ENCODE results near the gene LRRC8D.

Gene LRRC8D

DNA sequence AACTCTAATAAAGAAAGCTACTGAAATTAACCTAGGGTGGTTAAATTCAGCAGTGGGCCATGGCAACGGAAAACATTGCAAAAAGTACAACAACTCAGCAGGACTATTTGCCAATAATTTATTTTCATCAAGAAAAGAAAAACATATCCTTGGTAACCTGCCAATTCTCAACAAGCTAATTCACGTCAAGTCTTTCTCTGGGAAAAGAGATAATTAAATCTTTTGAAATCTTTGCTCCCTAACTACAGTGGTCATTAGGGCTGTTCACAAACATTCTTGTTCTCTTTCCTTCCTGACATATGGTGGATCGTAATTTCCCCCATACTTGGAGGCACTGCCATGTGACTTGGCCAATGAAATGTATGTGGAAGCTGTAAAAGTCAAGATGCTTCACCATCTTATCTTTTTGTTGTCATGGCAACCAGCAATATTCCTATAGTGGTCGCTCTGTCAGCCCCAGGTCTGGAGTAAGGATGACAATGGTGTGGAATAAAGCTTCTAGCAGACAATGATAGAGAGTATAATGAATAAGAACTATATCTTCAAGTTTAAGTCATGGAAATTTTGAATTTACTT lies 144.4 kb downstream of the LRRC8D start:
- Histone ChIP-seq H3K36me3 (ENCODE audit: low read length) (no peaks in the 10 kb centered on the region), H3K4me2 (ENCODE audit: low read depth, low read length, poor library complexity, severe bottlenecking) (no peak overlapping the region), H3K4me3 (ENCODE audit: insufficient read depth, low read length, poor library complexity, severe bottlenecking) (no peak overlapping the region), H3K9me2 (replicated peaks; ENCODE audit: insufficient read depth, low read length) (no peaks in the 10 kb centered on the region), H4K20me1 (ENCODE audit: low read depth, low read length) (no peaks in the 10 kb centered on the region), H3K9me3 (ENCODE audit: insufficient read depth, low read length) (no peaks in the 10 kb centered on the region), H3K27ac (ENCODE audit: low read depth, low read length) (no peak overlapping the region), H2AFZ (ENCODE audit: low read depth, low read length, severe bottlenecking) (no peak overlapping the region), H3K27me3 (ENCODE audit: low read length) (no peaks in the 10 kb centered on the region), H3K9ac (ENCODE audit: low read length) (no peak overlapping the region), H3F3A (ENCODE audit: insufficient read depth) (no peaks in the 10 kb centered on the region), H3K79me2 (ENCODE audit: insufficient read depth, low read length) (no peaks in the 10 kb centered on the region)
- TF ChIP-seq EZH2phosphoT487 (conservative IDR thresholded peaks at IDR 0.05; ENCODE audit: low read length) = no peak
- TF ChIP-seq, protein P1, sequence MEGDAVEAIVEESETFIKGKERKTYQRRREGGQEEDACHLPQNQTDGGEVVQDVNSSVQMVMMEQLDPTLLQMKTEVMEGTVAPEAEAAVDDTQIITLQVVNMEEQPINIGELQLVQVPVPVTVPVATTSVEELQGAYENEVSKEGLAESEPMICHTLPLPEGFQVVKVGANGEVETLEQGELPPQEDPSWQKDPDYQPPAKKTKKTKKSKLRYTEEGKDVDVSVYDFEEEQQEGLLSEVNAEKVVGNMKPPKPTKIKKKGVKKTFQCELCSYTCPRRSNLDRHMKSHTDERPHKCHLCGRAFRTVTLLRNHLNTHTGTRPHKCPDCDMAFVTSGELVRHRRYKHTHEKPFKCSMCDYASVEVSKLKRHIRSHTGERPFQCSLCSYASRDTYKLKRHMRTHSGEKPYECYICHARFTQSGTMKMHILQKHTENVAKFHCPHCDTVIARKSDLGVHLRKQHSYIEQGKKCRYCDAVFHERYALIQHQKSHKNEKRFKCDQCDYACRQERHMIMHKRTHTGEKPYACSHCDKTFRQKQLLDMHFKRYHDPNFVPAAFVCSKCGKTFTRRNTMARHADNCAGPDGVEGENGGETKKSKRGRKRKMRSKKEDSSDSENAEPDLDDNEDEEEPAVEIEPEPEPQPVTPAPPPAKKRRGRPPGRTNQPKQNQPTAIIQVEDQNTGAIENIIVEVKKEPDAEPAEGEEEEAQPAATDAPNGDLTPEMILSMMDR (IDR thresholded peaks at IDR 0.05; ENCODE audit: insufficient read depth, low read length, poor library complexity, severe bottlenecking) = no peak

DNA sequence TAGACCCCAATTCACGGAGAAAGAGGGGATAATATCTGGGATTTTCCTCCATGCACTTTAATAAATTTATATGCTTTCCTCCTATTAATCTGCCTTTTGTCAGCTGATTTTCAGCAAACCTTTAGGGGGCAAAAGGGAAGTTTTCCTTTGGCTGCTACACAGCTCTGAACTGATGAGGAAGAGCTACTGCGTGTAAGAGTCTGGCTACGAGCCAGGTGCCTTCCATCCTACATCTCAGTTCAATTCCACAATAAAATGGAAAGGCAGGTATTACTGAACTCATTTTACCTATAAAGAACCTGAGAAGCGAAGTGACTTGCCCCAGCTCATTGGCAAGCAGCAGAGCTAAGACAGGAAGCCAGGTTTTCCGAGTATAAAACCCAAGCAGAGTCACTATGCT lies 145.8 kb downstream of the LRRC8D start:
- Histone ChIP-seq H3F3A (ENCODE audit: insufficient read depth) (no peaks in the 10 kb centered on the region), H3K9me3 (ENCODE audit: insufficient read depth, low read length) (no peaks in the 10 kb centered on the region), H3K9ac (ENCODE audit: low read length) (no peak overlapping the region), H3K4me3 (ENCODE audit: insufficient read depth, low read length, poor library complexity, severe bottlenecking) (no peak overlapping the region), H3K79me2 (ENCODE audit: insufficient read depth, low read length) (no peaks in the 10 kb centered on the region), H3K9me2 (replicated peaks; ENCODE audit: insufficient read depth, low read length) (no peaks in the 10 kb centered on the region), H3K27ac (ENCODE audit: low read depth, low read length) (no peak overlapping the region), H3K4me2 (ENCODE audit: low read depth, low read length, poor library complexity, severe bottlenecking) (no peak overlapping the region), H2AFZ (ENCODE audit: low read depth, low read length, severe bottlenecking) (no peak overlapping the region), H3K36me3 (ENCODE audit: low read length) (no peaks in the 10 kb centered on the region), H3K27me3 (ENCODE audit: low read length) (no peaks in the 10 kb centered on the region), H4K20me1 (ENCODE audit: low read depth, low read length) (no peaks in the 10 kb centered on the region)
- TF ChIP-seq EZH2phosphoT487 (conservative IDR thresholded peaks at IDR 0.05; ENCODE audit: low read length) = no peak
- TF ChIP-seq, protein P1 (IDR thresholded peaks at IDR 0.05; ENCODE audit: insufficient read depth, low read length, poor library complexity, severe bottlenecking) = no peak

DNA sequence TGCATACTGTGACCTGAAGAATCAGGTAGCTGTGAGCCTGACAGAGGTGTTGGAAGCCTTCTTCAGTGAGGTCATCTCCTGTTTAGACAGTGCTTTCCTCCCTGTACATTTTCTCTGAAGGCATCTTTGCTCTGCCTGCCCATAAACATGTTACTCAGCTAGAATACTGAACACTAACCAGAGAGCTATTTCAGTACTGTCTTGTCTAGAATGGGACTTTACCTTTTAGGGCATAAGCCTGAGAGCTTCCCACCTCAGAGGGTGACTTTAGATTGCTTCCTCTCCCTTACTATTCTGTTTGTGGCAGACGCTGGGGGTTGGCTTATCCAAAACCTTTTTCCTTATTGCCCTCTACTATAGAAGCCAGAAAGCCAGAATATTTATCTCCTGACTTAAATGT lies 150.8 kb downstream of the LRRC8D start:
- Histone ChIP-seq H3F3A (ENCODE audit: insufficient read depth) (no peaks in the 10 kb centered on the region), H2AFZ (ENCODE audit: low read depth, low read length, severe bottlenecking) (no peak overlapping the region), H3K79me2 (ENCODE audit: insufficient read depth, low read length) (no peaks in the 10 kb centered on the region), H3K27ac (ENCODE audit: low read depth, low read length) (no peak overlapping the region), H3K9me3 (ENCODE audit: insufficient read depth, low read length) (no peaks in the 10 kb centered on the region), H3K4me3 (ENCODE audit: insufficient read depth, low read length, poor library complexity, severe bottlenecking) (no peak overlapping the region), H4K20me1 (ENCODE audit: low read depth, low read length) (no peaks in the 10 kb centered on the region), H3K9ac (ENCODE audit: low read length) (no peak overlapping the region), H3K4me2 (ENCODE audit: low read depth, low read length, poor library complexity, severe bottlenecking) (no peak overlapping the region), H3K36me3 (ENCODE audit: low read length) (no peaks in the 10 kb centered on the region), H3K27me3 (ENCODE audit: low read length) (no peaks in the 10 kb centered on the region), H3K9me2 (replicated peaks; ENCODE audit: insufficient read depth, low read length) (no peaks in the 10 kb centered on the region)
- TF ChIP-seq, protein P1 (IDR thresholded peaks at IDR 0.05; ENCODE audit: insufficient read depth, low read length, poor library complexity, severe bottlenecking) = no peak
- TF ChIP-seq EZH2phosphoT487 (conservative IDR thresholded peaks at IDR 0.05; ENCODE audit: low read length) = no peak

Measured in SU-DHL-6 (cell line).